Measurements from ENCODE around the gene TENM4.

DNA sequence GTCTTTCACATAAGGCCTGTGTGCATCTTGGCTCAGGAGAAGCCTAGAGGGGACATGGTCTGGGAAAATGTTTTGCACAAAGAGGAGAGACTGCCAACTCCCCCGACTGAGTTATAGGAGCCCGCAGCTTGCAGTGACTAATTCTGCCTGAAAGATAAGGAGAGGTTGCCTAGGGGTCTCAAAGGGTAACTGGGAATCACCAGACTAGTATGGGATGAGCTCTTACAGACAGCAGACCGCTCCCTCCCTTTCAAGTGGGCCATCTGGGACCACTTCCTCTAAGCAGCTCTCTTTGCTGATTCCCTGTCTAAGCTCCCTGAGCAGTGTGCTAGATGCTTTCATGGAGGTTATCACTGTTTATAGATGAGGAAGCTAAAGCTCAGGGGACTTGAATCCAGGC, 105.1 kb downstream of the TENM4 start:
- TF ChIP-seq EGR1 (IDR thresholded peaks at IDR 0.05; ENCODE audit: borderline replicate concordance, low read depth, low read length) (no peak), EZH2 (IDR thresholded peaks at IDR 0.05; ENCODE audit: low read depth, low read length, severe bottlenecking) (no peak)
